Hepatocyte (in vitro differentiated cells): Measurements from ENCODE around the gene NFATC4.

ENCODE experiments used
- CTCF ChIP-seq: fragments of 200-600 bp; sonication (generic); IDR thresholded peaks from 2 replicates; pipeline ENCODE4 v1.5.1; 2016; ENCODE audit warnings: antibody characterized with exemption, mild to moderate bottlenecking; ENCODE audit not compliant: poor library complexity
- EZH2 ChIP-seq: fragments of 200-600 bp; sonication (generic); IDR thresholded peaks from 2 replicates; pipeline ENCODE4 v1.6.1; 2016; ENCODE audit warnings: antibody characterized with exemption, mild to moderate bottlenecking, borderline replicate concordance

GRCh38 chr14:24418492-24418873, 50.5 kb downstream of the NFATC4 start:
- TF ChIP-seq CTCF = no peak
- no peak for TF ChIP-seq EZH2
